ENCODE measurements around the gene CHIT1. TPM values are rescaled to one million over a fixed set of nuclear protein-coding genes. Genes with fewer than 3 reads are reported as not detected.
"Not testable (repeated sequence)": the region's sequence is repeated elsewhere in the genome, so short reads cannot be mapped to it uniquely, and the experiment has no call there.

Gene CHIT1
- total RNA-seq, 1 donor from 2014 or later: not detected

- DNase-seq (ENCODE audit: low read depth): no peak
- no peak for TF ChIP-seq CTCF (conservative IDR thresholded peaks at IDR 0.05; ENCODE audit: low read depth, low read length)
- no peak overlapping the region for H3K4me3 ChIP-seq (ENCODE audit: low read depth, low read length)
Measured at GRCh38 chr1:203270448-203270847, 41.0 kb upstream of the CHIT1 start.

GRCh38 chr1:203269654-203270020, 40.2 kb upstream of the CHIT1 start:
- H3K4me3 ChIP-seq (ENCODE audit: low read depth, low read length): no peak overlapping the region
- no peak for DNase-seq (ENCODE audit: low read depth)
- TF ChIP-seq CTCF (conservative IDR thresholded peaks at IDR 0.05; ENCODE audit: low read depth, low read length): no peak

GRCh38 chr1:203268901-203269653, 39.6 kb upstream of the CHIT1 start:
- DNase-seq (ENCODE audit: low read depth): no peak
- H3K4me3 ChIP-seq (ENCODE audit: low read depth, low read length): no peak overlapping the region
- peak; percentile 91 for TF ChIP-seq CTCF (conservative IDR thresholded peaks at IDR 0.05; ENCODE audit: low read depth, low read length)

GRCh38 chr1:203267912-203268311, 38.4 kb upstream of the CHIT1 start:
- DNase-seq (ENCODE audit: low read depth): no peak
- peak overlapping the region; percentile 61 for H3K4me3 ChIP-seq (ENCODE audit: low read depth, low read length)
- TF ChIP-seq CTCF (conservative IDR thresholded peaks at IDR 0.05; ENCODE audit: low read depth, low read length): no peak

GRCh38 chr1:203267347-203267846, 37.9 kb upstream of the CHIT1 start:
- peak; percentile 98 for TF ChIP-seq CTCF (conservative IDR thresholded peaks at IDR 0.05; ENCODE audit: low read depth, low read length)
- H3K4me3 ChIP-seq (ENCODE audit: low read depth, low read length): peak overlapping the region; percentile 61
- DNase-seq (ENCODE audit: low read depth): no peak

- not testable (repeated sequence) for H3K4me3 ChIP-seq (ENCODE audit: low read depth, low read length); DNase-seq (ENCODE audit: low read depth)
Measured at GRCh38 chr1:203266140-203266539, 36.7 kb upstream of the CHIT1 start.

GRCh38 chr1:203265541-203265940, 36.1 kb upstream of the CHIT1 start:
- no peak overlapping the region for H3K4me3 ChIP-seq (ENCODE audit: low read depth, low read length)
- no peak for DNase-seq (ENCODE audit: low read depth)
- no peak for TF ChIP-seq CTCF (conservative IDR thresholded peaks at IDR 0.05; ENCODE audit: low read depth, low read length)

All from epithelial cell of proximal tubule (primary cell).